ENCODE data around the gene RCAN1.
"Not testable (repeated sequence)": the region's sequence is repeated elsewhere in the genome, so short reads cannot be mapped to it uniquely, and the experiment has no call there.

- TF ChIP-seq EP300 (IDR thresholded peaks at IDR 0.05), result not testable (repeated sequence)
- TF ChIP-seq, protein P1, sequence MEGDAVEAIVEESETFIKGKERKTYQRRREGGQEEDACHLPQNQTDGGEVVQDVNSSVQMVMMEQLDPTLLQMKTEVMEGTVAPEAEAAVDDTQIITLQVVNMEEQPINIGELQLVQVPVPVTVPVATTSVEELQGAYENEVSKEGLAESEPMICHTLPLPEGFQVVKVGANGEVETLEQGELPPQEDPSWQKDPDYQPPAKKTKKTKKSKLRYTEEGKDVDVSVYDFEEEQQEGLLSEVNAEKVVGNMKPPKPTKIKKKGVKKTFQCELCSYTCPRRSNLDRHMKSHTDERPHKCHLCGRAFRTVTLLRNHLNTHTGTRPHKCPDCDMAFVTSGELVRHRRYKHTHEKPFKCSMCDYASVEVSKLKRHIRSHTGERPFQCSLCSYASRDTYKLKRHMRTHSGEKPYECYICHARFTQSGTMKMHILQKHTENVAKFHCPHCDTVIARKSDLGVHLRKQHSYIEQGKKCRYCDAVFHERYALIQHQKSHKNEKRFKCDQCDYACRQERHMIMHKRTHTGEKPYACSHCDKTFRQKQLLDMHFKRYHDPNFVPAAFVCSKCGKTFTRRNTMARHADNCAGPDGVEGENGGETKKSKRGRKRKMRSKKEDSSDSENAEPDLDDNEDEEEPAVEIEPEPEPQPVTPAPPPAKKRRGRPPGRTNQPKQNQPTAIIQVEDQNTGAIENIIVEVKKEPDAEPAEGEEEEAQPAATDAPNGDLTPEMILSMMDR (IDR thresholded peaks at IDR 0.05), result not testable (repeated sequence)
These were observed 131.1 kb downstream of the RCAN1 start for GRCh38 chr21:34483854-34484253.

Measured in suprapubic skin (tissue), 3 donors.